Left lung (tissue), 10 donors: ENCODE data around the gene PSENEN. TPM values are rescaled to one million over a fixed set of nuclear protein-coding genes. Genes with fewer than 3 reads are reported as not detected.
A peak's percentile ranks its signal among the peaks of the same experiment; 100 is the strongest.

Source experiments
- ATAC-seq: fragments of 200-7000 bp; cut with Tn5 transposase; one replicate; pipeline ENCODE4 v1.9.1; 2020; ENCODE audit warnings: moderate library complexity
- DNase-seq, 4 donors: peaks; one replicate each; pipeline ENCODE4 v3.0.0-alpha.2; 2013 to 2020
- H3K27ac ChIP-seq, 2 donors: fragments of 200-600 bp; sonication (generic) in 1 of 2; one replicate each; pipeline versions ENCODE4 v1.5.0 to v1.8.0; 2020 to 2021
- H3K27me3 ChIP-seq, 2 donors: fragments of 200-600 bp; sonication (generic) in 1 of 2; one replicate each; pipeline versions ENCODE4 v1.5.0 to v1.8.0; 2020 to 2021
- H3K36me3 ChIP-seq, 2 donors: fragments of 200-600 bp; sonication (generic) in 1 of 2; one replicate each; pipeline versions ENCODE4 v1.5.0 to v1.8.0; 2020 to 2021
- H3K4me1 ChIP-seq, 2 donors: fragments of 200-600 bp; one replicate each; pipeline ENCODE4 v1.8.0; 2021
- H3K4me3 ChIP-seq, 2 donors: fragments of 200-600 bp; sonication (generic) in 1 of 2; one replicate each; pipeline versions ENCODE4 v1.5.0 to v1.8.0; 2020 to 2021; ENCODE audit warnings: mild to moderate bottlenecking in 1 of 2
- H3K9me3 ChIP-seq, 2 donors: fragments of 200-600 bp; sonication (generic) in 1 of 2; one replicate each; pipeline versions ENCODE4 v1.5.0 to v1.8.0; 2020 to 2021
- intact Hi-C, 2 donors: fragments of 100-400 bp; cut with DNase I; formaldehyde crosslinking; loops; one replicate each; pipeline versions ENCODE4 v1.11.2 to v1.14.2; 2022
- polyA plus RNA-seq, 6 donors: library from polyadenylated mRNA; unstranded; fragments of 120-200 nt; gene quantifications; one replicate each; pipeline ENCODE4 v1.2.1, GENCODE V29; 2013; ENCODE audit not compliant: insufficient read length in 6 of 6
- total RNA-seq, 2 donors: library from RNA; stranded (reverse); fragmentation: NEBNext Ultra II Directional; extraction: Animal tissue kit (Norgen Biotek cat#: 25700); gene quantifications; one replicate each; pipeline ENCODE4 v1.2.1, GENCODE V29; 2021
- TF ChIP-seq, protein P1 (sequence below), 2 donors: fragments of 200-600 bp; sonication (generic) in 1 of 2; IDR thresholded peaks; one replicate each; pipeline versions ENCODE4 v1.5.0 to v1.8.0; 2021; ENCODE audit warnings: antibody characterized with exemption in 2 of 2
- donor health status: DM: no; HTN: yes; CAD: no.
- donor health status: DM: no; HTN: no; CAD: no.

Gene PSENEN
- total and polyA plus RNA-seq, 8 donors = 39.6 to 90.3 (median 50.6) TPM

DNA sequence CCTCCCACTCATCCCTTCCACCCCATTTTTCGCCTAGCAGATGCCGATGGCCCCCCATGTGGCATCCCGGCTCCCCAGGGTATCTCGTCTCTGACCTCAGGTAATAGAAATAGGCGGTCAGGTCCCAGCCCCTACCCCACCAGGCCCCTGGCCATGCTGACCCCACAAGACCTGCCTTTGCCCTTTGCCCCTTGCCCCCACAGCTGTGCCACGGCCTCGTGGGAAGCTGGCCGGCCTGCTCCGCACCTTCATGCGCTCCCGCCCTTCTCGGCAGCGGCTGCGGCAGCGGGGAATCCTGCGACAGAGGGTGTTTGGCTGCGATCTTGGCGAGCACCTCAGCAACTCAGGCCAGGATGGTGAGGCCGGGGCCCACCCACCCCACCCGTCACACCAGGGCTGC is 35.3 kb downstream of the PSENEN start:
- intact Hi-C loops = no loop called here
- Histone ChIP-seq H3K36me3 (peaks cover 0 to 58% of the 10 kb centered on the region in 2 donors), H3K9me3 (no peaks in the 10 kb centered on the region), H3K4me1 (peaks cover 0 to 8% of the 10 kb centered on the region in 2 donors), H3K27ac (no peak overlapping the region), H3K27me3 (no peaks in the 10 kb centered on the region), H3K4me3 (no peak overlapping the region)
- TF ChIP-seq, protein P1, sequence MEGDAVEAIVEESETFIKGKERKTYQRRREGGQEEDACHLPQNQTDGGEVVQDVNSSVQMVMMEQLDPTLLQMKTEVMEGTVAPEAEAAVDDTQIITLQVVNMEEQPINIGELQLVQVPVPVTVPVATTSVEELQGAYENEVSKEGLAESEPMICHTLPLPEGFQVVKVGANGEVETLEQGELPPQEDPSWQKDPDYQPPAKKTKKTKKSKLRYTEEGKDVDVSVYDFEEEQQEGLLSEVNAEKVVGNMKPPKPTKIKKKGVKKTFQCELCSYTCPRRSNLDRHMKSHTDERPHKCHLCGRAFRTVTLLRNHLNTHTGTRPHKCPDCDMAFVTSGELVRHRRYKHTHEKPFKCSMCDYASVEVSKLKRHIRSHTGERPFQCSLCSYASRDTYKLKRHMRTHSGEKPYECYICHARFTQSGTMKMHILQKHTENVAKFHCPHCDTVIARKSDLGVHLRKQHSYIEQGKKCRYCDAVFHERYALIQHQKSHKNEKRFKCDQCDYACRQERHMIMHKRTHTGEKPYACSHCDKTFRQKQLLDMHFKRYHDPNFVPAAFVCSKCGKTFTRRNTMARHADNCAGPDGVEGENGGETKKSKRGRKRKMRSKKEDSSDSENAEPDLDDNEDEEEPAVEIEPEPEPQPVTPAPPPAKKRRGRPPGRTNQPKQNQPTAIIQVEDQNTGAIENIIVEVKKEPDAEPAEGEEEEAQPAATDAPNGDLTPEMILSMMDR (IDR thresholded peaks at IDR 0.05) = no peak
- ATAC-seq (no peak), DNase-seq (no peak)

DNA sequence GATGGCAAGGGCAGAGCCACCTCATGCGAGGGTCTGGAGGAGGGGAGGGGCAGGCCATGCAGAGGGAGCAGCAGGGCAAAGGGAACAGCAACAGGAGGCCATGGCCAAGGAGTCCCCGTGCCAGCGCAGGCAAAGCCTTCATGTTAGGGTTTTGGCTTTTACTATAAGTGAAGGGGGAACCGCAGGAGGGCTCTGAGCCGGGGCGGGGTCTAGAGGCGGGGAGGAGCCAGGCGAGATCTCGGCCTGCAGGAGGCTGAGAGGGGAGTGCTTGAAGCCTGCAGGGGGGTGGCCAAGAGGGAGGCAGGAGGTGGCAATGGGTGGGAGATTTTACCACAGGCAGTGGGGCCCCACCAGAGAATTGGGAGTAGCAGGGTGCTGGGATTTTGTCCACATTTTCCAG is 36.2 kb downstream of the PSENEN start:
- DNase-seq (no peak), ATAC-seq (no peak)
- intact Hi-C loops = no loop called here
- Histone ChIP-seq H3K4me3 (no peak overlapping the region), H3K9me3 (no peaks in the 10 kb centered on the region), H3K27me3 (no peaks in the 10 kb centered on the region), H3K27ac (no peak overlapping the region), H3K4me1 (peaks cover 0 to 2% of the 10 kb centered on the region in 2 donors), H3K36me3 (peaks cover 0 to 67% of the 10 kb centered on the region in 2 donors)
- TF ChIP-seq, protein P1 (IDR thresholded peaks at IDR 0.05) = no peak

GRCh38 chr19:35782589-35782988 is 37.1 kb downstream of the PSENEN start:
- H3K27ac ChIP-seq = no peak overlapping the region
- peaks cover 0 to 76% of the 10 kb centered on the region in 2 donors for H3K36me3 ChIP-seq
- no peak overlapping the region for H3K4me3 ChIP-seq
- TF ChIP-seq, protein P1 (IDR thresholded peaks at IDR 0.05) = no peak
- H3K9me3 ChIP-seq = no peaks in the 10 kb centered on the region
- DNase-seq = peak in 1 of 4 donors; percentile 77
- no peaks in the 10 kb centered on the region for H3K27me3 ChIP-seq
- no peaks in the 10 kb centered on the region for H3K4me1 ChIP-seq
- intact Hi-C loops = no loop called here
- no peak for ATAC-seq

DNA sequence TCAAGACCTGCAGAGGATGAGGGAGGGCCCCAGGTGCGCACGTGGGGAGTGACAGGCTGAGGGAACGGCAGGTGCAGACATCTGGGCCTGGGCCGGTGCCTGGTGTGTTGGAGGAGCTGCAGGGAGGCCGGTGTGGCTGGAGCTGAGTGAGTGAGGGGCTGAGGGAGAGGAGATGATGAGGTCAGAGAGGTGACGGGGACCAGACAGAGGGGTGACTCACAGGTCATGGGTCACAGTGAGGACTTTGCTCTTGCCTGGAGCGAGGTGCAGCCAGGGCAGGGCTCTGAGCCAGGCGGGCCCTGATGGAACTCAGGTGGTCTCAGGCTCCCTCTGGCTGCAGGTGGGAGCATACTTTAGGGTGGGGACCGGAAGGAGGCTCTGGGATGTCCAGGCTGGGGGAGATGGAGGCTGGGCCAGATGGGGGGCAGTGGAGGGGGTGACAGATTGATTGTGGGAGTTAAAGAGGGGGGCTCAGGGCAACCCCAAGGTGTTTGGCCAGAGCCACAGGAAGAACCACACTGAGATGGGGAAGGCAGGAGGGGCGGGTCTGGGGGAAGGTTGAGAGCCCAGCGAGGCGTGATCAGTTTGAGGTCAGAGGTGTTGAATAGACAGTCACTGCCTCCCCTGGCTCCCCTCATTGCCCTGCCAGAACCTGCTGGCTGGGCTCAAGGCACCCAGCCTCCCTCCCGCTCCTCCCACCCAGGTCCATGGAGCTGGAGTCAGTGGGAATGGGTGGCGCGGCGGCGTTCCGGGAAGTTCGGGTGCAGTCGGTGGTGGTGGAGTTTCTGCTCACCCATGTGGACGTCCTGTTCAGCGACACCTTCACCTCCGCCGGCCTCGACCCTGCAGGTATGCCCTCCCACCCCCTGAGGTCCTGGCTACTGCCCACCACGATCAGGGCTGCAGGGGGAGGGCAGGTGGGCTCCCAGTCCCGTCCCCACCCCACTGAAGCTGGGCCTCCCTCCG is 38.3 kb downstream of the PSENEN start:
- TF ChIP-seq, protein P1 (IDR thresholded peaks at IDR 0.05) = no peak
- Histone ChIP-seq H3K9me3 (no peaks in the 10 kb centered on the region), H3K27ac (no peak overlapping the region), H3K4me1 (no peaks in the 10 kb centered on the region), H3K4me3 (no peak overlapping the region), H3K36me3 (peaks cover 0 to 66% of the 10 kb centered on the region in 2 donors), H3K27me3 (no peaks in the 10 kb centered on the region)
- peak in 1 of 4 donors; percentile 74 for DNase-seq
- ATAC-seq = no peak
- intact Hi-C loops = no loop called here

DNA sequence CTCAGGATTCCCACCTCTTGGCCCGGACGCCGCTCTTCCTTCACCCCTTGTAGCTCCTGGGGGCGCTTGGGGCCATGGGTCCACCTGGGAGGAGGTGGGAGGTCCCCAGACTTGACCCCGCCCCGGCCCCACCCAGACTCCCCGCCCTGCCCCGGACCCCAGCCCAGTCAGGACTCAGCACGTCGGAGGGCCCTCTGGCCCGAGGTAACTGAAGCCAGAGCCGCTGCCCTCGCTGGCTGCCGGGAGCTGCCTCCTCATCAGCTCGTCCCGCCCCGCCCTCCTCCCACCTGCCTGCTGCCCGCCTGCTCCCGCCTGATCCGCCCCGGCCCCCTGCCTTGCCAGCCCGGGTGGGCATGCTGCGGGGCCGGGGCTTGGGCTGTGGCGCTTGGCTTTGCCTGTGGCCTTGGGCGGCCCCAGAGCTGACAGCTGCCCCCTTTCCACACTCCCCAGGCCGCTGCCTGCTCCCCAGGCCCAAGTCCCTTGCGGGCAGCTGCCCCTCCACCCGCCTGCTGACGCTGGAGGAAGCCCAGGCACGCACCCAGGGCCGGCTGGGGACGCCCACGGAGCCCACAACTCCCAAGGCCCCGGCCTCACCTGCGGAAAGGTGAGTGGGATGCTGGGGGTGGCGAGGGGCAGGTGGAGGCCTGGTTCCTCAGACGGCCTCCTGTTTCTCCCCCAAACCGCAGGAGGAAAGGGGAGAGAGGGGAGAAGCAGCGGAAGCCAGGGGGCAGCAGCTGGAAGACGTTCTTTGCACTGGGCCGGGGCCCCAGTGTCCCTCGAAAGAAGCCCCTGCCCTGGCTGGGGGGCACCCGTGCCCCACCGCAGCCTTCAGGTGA is 39.3 kb downstream of the PSENEN start:
- no peak overlapping the region for H3K4me3 ChIP-seq
- no peaks in the 10 kb centered on the region for H3K27me3 ChIP-seq
- DNase-seq (peak in 1 of 4 donors; percentile 74), ATAC-seq (no peak)
- intact Hi-C loops = no loop called here
- H3K4me1 ChIP-seq = no peaks in the 10 kb centered on the region
- H3K27ac ChIP-seq = no peak overlapping the region
- H3K9me3 ChIP-seq = no peaks in the 10 kb centered on the region
- TF ChIP-seq, protein P1 (IDR thresholded peaks at IDR 0.05) = no peak
- H3K36me3 ChIP-seq = peaks cover 0 to 66% of the 10 kb centered on the region in 2 donors
